H9 (cell line): ENCODE data around the gene GMCL1. TPM values are rescaled to one million over a fixed set of nuclear protein-coding genes. Genes with fewer than 3 reads are reported as not detected.
"Not testable (repeated sequence)": the region's sequence is repeated elsewhere in the genome, so short reads cannot be mapped to it uniquely, and the experiment has no call there.

Experiments used
- DNase-seq: peaks from one replicate; pipeline ENCODE4 v3.0.0-alpha.2; 2017
- H2AFZ ChIP-seq: one replicate; pipeline ENCODE4 v1.6.1; 2013; ENCODE audit warnings: mild to moderate bottlenecking, low read length, control low read depth, moderate library complexity
- H2AK5ac ChIP-seq: 2 replicates; pipeline ENCODE4 v1.6.1; 2013; ENCODE audit warnings: low read length, control low read depth, mixed read lengths; ENCODE audit not compliant: insufficient read length
- H2BK120ac ChIP-seq: one replicate; pipeline ENCODE4 v1.6.1; 2013; ENCODE audit warnings: low read depth, mild to moderate bottlenecking, low read length, control low read depth, inconsistent platforms; ENCODE audit not compliant: poor library complexity, severe bottlenecking
- H2BK12ac ChIP-seq: 2 replicates; pipeline ENCODE4 v1.6.1; 2013; ENCODE audit warnings: low read length, control low read depth, mixed read lengths, low read depth; ENCODE audit not compliant: insufficient read length
- H2BK15ac ChIP-seq: 2 replicates; pipeline ENCODE4 v1.6.1; 2013; ENCODE audit warnings: low read depth, low read length, control low read depth
- H2BK20ac ChIP-seq: one replicate; pipeline ENCODE4 v1.6.1; 2013; ENCODE audit warnings: low read depth, mild to moderate bottlenecking, low read length, control low read depth, inconsistent platforms; ENCODE audit not compliant: poor library complexity, severe bottlenecking
- H2BK5ac ChIP-seq: 2 replicates; pipeline ENCODE4 v1.6.1; 2013; ENCODE audit warnings: low read length, control low read depth, mixed read lengths; ENCODE audit not compliant: insufficient read length
- H3K14ac ChIP-seq: 2 replicates; pipeline ENCODE4 v1.6.1; 2013; ENCODE audit warnings: low read length, control low read depth; ENCODE audit not compliant: insufficient read depth
- H3K18ac ChIP-seq: 2 replicates; pipeline ENCODE4 v1.6.1; 2013; ENCODE audit warnings: low read depth, mild to moderate bottlenecking, mixed read lengths, low read length, control low read depth; ENCODE audit not compliant: insufficient read length
- H3K23ac ChIP-seq: 2 replicates; pipeline ENCODE4 v1.6.1; 2013; ENCODE audit warnings: low read length, control low read depth, mixed read lengths, low read depth; ENCODE audit not compliant: insufficient read length
- H3K23me2 ChIP-seq: 2 replicates; pipeline ENCODE4 v1.6.1; 2013; ENCODE audit warnings: low read depth, mild to moderate bottlenecking, mixed read lengths, low read length, control low read depth; ENCODE audit not compliant: insufficient read length, poor library complexity, severe bottlenecking
- H3K27ac ChIP-seq: 2 replicates; pipeline ENCODE4 v1.5.1; 2013; ENCODE audit warnings: low read length, control low read depth, mixed read lengths, low read depth; ENCODE audit not compliant: insufficient read length
- H3K27me3 ChIP-seq: 2 replicates; pipeline ENCODE4 v1.6.1; 2013; ENCODE audit warnings: low read length, control low read depth, inconsistent platforms; ENCODE audit not compliant: insufficient read depth
- H3K4ac ChIP-seq: 2 replicates; pipeline ENCODE4 v1.6.1; 2013; ENCODE audit warnings: low read depth, mild to moderate bottlenecking, control low read depth, inconsistent platforms, low read length, moderate library complexity
- H3K4me1 ChIP-seq: 2 replicates; pipeline ENCODE4 v1.6.1; 2013; ENCODE audit warnings: low read length, control low read depth, inconsistent platforms; ENCODE audit not compliant: insufficient read depth
- H3K4me2 ChIP-seq: 2 replicates; pipeline ENCODE4 v1.6.1; 2013; ENCODE audit warnings: low read length, control low read depth, mixed read lengths; ENCODE audit not compliant: insufficient read length, insufficient read depth
- H3K56ac ChIP-seq: 2 replicates; pipeline ENCODE4 v1.6.1; 2013; ENCODE audit warnings: low read depth, mild to moderate bottlenecking, mixed read lengths, low read length, control low read depth; ENCODE audit not compliant: insufficient read length
- H3K79me1 ChIP-seq: 2 replicates; pipeline ENCODE4 v1.6.1; 2013; ENCODE audit warnings: low read depth, mild to moderate bottlenecking, moderate library complexity, low read length, control low read depth, inconsistent platforms; ENCODE audit not compliant: insufficient read depth, poor library complexity, severe bottlenecking
- H3K79me2 ChIP-seq: 2 replicates; pipeline ENCODE4 v1.6.1; 2013; ENCODE audit warnings: low read length, control low read depth, inconsistent platforms; ENCODE audit not compliant: insufficient read depth
- H3K9ac ChIP-seq: 2 replicates; pipeline ENCODE4 v1.6.1; 2013; ENCODE audit warnings: low read length, control low read depth, mixed read lengths; ENCODE audit not compliant: insufficient read length; ENCODE audit errors: extremely low read depth
- H3K9me3 ChIP-seq: one replicate; pipeline ENCODE4 v1.6.1; 2013; ENCODE audit warnings: low read depth, low read length, inconsistent platforms; ENCODE audit not compliant: control insufficient read depth
- H3T11ph ChIP-seq: one replicate; pipeline ENCODE4 v1.6.1; 2013; ENCODE audit warnings: mild to moderate bottlenecking, low read length, control low read depth, inconsistent platforms
- H4K20me1 ChIP-seq: one replicate; pipeline ENCODE4 v1.6.1; 2013; ENCODE audit not compliant: control insufficient read depth, insufficient read length, insufficient read depth
- H4K5ac ChIP-seq: 2 replicates; pipeline ENCODE4 v1.6.1; 2013; ENCODE audit warnings: low read depth, mild to moderate bottlenecking, mixed read lengths, low read length, control low read depth; ENCODE audit not compliant: insufficient read length
- H4K8ac ChIP-seq: replicated peaks from 2 replicates; pipeline ENCODE4 v1.6.1; 2013; ENCODE audit warnings: low read length, control low read depth, mixed read lengths, low read depth; ENCODE audit not compliant: insufficient read length
- H4K91ac ChIP-seq: 2 replicates; pipeline ENCODE4 v1.6.1; 2013; ENCODE audit warnings: low read depth, mild to moderate bottlenecking, moderate library complexity, mixed read lengths, low read length, control low read depth; ENCODE audit not compliant: insufficient read length
- H3K27ac Mint-ChIP-seq, 3 experiments: 2 replicates in 2 of 3; 3 replicates in 1 of 3; pipeline ENCODE4 v1.8.0; 2020 to 2021; ENCODE audit warnings: mixed read lengths in 3 of 3, mild to moderate bottlenecking in 1 of 3, moderate library complexity in 1 of 3
- H3K27me3 Mint-ChIP-seq: 2 replicates; pipeline ENCODE4 v1.8.0; 2021; ENCODE audit warnings: low read depth, mild to moderate bottlenecking, moderate library complexity, mixed read lengths
- H3K36me3 Mint-ChIP-seq, 3 experiments: 2 replicates in 2 of 3; 3 replicates in 1 of 3; pipeline ENCODE4 v1.8.0; 2020 to 2021; ENCODE audit warnings: low read depth in 3 of 3, mixed read lengths in 3 of 3; ENCODE audit not compliant: insufficient read depth in 1 of 3
- H3K4me1 Mint-ChIP-seq, 2 experiments: 2 replicates each; pipeline ENCODE4 v1.8.0; 2020; ENCODE audit warnings: mixed read lengths in 2 of 2
- H3K4me3 Mint-ChIP-seq, 2 experiments: 2 replicates in 1 of 2; 3 replicates in 1 of 2; pipeline ENCODE4 v1.8.0; 2020 to 2021; ENCODE audit warnings: mild to moderate bottlenecking in 2 of 2, mixed read lengths in 2 of 2, moderate library complexity in 1 of 2
- H3K9me3 Mint-ChIP-seq, 2 experiments: 2 replicates in 1 of 2; 3 replicates in 1 of 2; pipeline ENCODE4 v1.8.0; 2020; ENCODE audit warnings: mild to moderate bottlenecking in 2 of 2, mixed read lengths in 2 of 2, moderate library complexity in 1 of 2
- CTCF ChIP-seq: fragments of 200-600 bp; sonication (generic); conservative IDR thresholded peaks from 3 replicates; pipeline ENCODE4 v1.8.0; 2021; ENCODE audit warnings: antibody characterized with exemption, mild to moderate bottlenecking
- WGBS: extraction: QIAGEN DNeasy Blood & Tissue Kit; methylation state at CpG from one replicate; pipeline ENCODE4 v1.1.7; 2013; ENCODE audit warnings: missing lambda C conversion rate, low lambda C conversion rate, mixed read lengths; ENCODE audit not compliant: insufficient read length; ENCODE audit errors: extremely low coverage; 5-methylcytosine and 5-hydroxymethylcytosine counted together
- total RNA-seq: library from RNA; stranded (reverse); gene quantifications from 2 replicates; pipeline ENCODE4 v1.2.1, GENCODE V29; 2021

Gene GMCL1
- total RNA-seq, 1 experiment from 2014 or later: 18.6 TPM

- Histone ChIP-seq H3K18ac (no peak within 1 kb of the TSS), H3K4me1 (no peaks in the 10 kb centered on the region), H3K9me3 (no peaks in the 10 kb centered on the region), H2AFZ (peak within 1 kb of the TSS; percentile 98), H3T11ph (no peak within 1 kb of the TSS), H2BK12ac (no peak within 1 kb of the TSS), H3K4ac (no peak within 1 kb of the TSS; the same call in 1 of the 2 replicates), H4K20me1 (no peaks in the 10 kb centered on the region), H4K8ac (no peak within 1 kb of the TSS), H3K23me2 (no peaks in the 10 kb centered on the region), H3K27ac (peak within 1 kb of the TSS; percentile 23), H3K14ac (peak within 1 kb of the TSS; percentile 90; the same call in 1 of the 2 replicates), H2BK120ac (no peak within 1 kb of the TSS), H3K9ac (peak within 1 kb of the TSS; percentile 92), H2BK20ac (no peak within 1 kb of the TSS), H3K4me2 (peak within 1 kb of the TSS; percentile 90), H2BK15ac (no peak within 1 kb of the TSS), H3K79me2 (0 out of 2 replicates have a peak, but pooled peaks cover 1% of the 10 kb centered on the region), H2BK5ac (no peak within 1 kb of the TSS), H3K23ac (no peak within 1 kb of the TSS), H4K91ac (no peak within 1 kb of the TSS), H3K56ac (no peak within 1 kb of the TSS), H3K79me1 (no peaks in the 10 kb centered on the region), H3K27me3 (no peaks in the 10 kb centered on the region; the same call in 1 of the 2 replicates), H2AK5ac (no peak within 1 kb of the TSS), H4K5ac (no peak within 1 kb of the TSS)
- Mint-ChIP-seq H3K9me3 (peaks cover 0 to 2% of the 10 kb centered on the region in 2 experiments; a peak in 2 of 5 replicates), H3K27me3 (no peaks in the 10 kb centered on the region; the same call in 1 of the 2 replicates), H3K4me3 (peak within 1 kb of the TSS; percentile 99), H3K27ac (peak within 1 kb of the TSS; percentile 97 to 100 (median 99)), H3K36me3 (peaks cover 9 to 36% (median 34%) of the 10 kb centered on the region in 3 experiments; a peak in 6 of 7 replicates), H3K4me1 (peaks cover 0 to 11% of the 10 kb centered on the region in 2 experiments)
- TF ChIP-seq CTCF: no peak
- peak; percentile 68 for DNase-seq
- no CpG with 5 or more reads among the region's 32 CpGs for WGBS
Observed at GRCh38 chr2:69893684-69894551, 64.5 kb downstream of the GMCL1 start, which contains the start of gene SNRNP27. SNRNP27 (plus strand) TSS chr2:69893956; CDS start chr2:69893985, 29 bp downstream.

GRCh38 chr2:69894737-69895136, 65.3 kb downstream of the GMCL1 start:
- H2AFZ ChIP-seq, H3K79me2 ChIP-seq, H3K4ac ChIP-seq, H3K18ac ChIP-seq, H2BK15ac ChIP-seq, H3K79me1 ChIP-seq, H3K56ac ChIP-seq, H3T11ph ChIP-seq, H4K8ac ChIP-seq, H3K27me3 ChIP-seq, H2BK12ac ChIP-seq, H3K9me3 ChIP-seq, H2BK5ac ChIP-seq, H3K27me3 Mint-ChIP-seq, DNase-seq, H4K5ac ChIP-seq, H3K9me3 Mint-ChIP-seq, H2BK120ac ChIP-seq, H4K20me1 ChIP-seq, H4K91ac ChIP-seq, H3K23ac ChIP-seq, H2AK5ac ChIP-seq, H3K27ac ChIP-seq, H3K23me2 ChIP-seq, H2BK20ac ChIP-seq, H3K4me1 ChIP-seq, H3K14ac ChIP-seq: not testable (repeated sequence)
- H3K9ac ChIP-seq: peak overlapping the region; percentile 92
- Mint-ChIP-seq H3K36me3 (peaks cover 9 to 42% (median 36%) of the 10 kb centered on the region in 3 experiments; a peak in 6 of 7 replicates), H3K4me3 (peak overlapping the region; percentile 99), H3K4me1 (peaks cover 0 to 11% of the 10 kb centered on the region in 2 experiments), H3K27ac (peak overlapping the region in 1 of 3 experiments; percentile 100; a peak in 1 of 7 replicates)
- H3K4me2 ChIP-seq: peak overlapping the region; percentile 90
- no CpG with 5 or more reads among the region's 23 CpGs for WGBS
